GM21381 (cell line): Measurements from ENCODE around the gene ZIC1.

Experiments
- ATAC-seq: cut with Tn5 transposase; IDR thresholded peaks from one replicate; pipeline ENCODE4 v1.9.1; 2021; ENCODE audit warnings: mild to moderate bottlenecking, moderate library complexity; ENCODE audit not compliant: unreplicated experiment

Gene ZIC1

DNA sequence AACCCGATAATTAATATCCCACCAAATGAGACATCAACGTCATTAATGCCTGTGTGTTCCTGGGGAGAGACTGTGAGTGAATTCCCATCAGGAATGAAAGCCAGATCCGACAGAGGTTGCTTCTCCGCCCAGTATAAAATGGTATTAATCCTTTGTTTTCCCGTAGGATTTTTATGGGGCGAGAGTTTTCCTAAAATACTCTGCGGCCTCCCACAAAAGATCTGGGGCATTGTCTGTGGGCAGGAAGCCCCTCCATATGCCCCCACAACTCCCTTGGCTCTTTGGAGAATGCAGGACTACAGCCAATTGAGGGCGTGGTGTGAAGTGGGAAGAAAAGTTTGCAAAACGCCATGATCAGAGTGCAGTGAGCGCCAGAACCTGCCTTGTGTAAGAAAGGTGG is 29.5 kb upstream of the ZIC1 start:
- no peak for ATAC-seq

DNA sequence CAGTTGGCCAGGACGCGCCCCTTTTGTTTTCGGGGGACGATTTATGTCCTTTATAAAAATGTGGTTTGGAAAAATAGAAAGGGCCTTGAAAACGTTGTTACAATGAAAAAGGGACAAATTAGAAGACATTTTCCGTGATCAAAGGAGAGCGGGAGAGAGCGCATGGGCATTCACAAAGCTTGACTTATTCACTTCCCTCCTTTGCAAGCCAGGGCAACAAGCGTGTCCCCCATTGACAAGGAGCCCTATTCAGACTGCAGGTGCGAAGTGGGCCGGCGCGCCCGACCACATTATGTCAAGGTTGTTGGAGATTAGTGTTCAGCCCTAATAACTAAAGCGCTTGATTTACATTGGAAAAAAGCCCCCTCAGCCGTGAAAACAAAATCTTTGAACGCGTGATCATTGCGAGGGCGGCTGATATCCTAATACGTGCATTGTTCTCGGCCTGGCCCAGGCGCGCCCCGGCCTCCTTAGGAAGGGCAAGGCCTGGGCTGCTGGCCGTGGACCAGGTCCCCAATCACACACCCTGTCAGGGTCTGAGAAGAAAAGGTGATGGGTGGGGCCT is 28.7 kb upstream of the ZIC1 start:
- no peak for ATAC-seq

DNA sequence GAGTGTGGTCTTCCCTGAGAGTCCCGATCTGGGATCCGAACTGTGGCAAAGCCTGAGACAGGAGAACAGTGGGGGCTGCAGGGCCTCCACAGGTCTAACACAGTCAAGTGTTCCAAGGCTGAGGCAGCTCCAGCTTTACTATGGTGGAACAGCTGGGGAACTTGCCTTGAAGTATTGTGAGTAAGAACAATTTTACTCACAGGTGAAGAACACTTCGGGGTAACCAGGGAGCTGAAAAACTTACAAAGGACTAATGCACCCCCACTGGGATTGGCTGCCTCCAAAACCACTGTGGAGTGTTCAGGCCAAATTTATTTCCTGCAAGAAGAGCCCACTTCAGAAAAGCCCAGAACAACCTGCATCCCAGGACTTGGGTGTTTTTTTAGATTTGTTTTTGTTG is 28.2 kb upstream of the ZIC1 start:
- no peak for ATAC-seq

- ATAC-seq: no peak
Measured at GRCh38 chr3:147381596-147381995, 27.6 kb upstream of the ZIC1 start.

DNA sequence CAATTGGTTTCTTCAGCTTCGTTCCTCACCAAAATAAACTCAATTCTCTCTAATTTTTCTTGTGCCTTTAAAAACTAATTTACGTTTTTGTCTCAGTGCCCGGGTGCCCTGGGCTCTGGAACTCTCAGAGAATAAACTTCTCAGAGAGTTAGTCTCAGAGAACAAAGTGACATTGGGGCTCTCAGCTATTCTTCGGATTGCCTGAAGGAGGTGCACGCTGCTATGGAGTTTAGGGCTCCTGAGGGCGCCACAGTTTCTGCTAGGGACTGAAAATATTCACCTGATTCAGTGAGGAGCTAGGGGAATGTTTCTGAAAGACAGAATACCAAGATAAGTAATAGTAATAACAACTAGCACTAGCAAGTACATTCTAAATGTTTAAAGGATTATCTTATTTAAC is 25.5 kb upstream of the ZIC1 start:
- ATAC-seq: no peak

DNA sequence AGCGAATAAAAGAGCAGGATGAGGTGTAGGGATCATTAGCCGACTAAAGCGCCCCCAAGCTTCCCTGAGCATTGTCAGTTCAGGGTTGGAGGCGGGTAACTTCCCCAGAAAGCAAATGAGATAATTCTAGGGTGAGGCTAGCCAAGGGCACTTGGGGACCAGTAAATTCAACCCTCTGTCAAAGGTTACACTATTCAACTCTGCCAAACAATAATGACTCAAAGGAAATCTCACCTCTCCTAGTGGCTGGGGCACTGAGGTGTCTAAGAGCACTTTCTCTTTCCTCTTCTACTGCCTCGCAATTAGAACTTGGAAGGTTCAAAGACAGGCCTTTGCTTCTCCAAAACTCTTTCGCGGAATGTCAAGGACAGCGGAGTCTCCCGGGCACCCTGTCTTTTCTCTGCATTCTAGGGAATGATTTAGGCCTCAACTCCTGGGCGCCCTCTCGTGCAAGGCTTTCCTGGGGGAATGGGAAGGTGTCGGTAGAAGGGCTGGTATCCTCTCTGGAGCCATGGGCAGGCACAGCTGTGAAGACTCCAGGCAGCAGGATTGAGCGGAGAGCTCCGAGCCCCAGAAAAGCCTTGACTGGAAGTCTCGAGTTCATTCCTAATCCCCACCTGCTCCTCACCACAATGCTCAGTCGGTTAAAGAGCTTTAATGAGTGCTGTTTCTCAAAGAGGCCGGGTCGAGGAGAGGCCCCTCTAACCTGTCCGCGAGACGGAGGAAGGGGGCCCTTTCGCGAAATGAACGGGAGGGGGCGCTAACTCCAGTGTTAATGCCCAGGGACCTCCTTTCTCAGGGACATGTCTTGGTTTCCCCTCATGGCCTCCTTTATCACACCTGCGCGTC is 24.7 kb upstream of the ZIC1 start:
- no peak for ATAC-seq

DNA sequence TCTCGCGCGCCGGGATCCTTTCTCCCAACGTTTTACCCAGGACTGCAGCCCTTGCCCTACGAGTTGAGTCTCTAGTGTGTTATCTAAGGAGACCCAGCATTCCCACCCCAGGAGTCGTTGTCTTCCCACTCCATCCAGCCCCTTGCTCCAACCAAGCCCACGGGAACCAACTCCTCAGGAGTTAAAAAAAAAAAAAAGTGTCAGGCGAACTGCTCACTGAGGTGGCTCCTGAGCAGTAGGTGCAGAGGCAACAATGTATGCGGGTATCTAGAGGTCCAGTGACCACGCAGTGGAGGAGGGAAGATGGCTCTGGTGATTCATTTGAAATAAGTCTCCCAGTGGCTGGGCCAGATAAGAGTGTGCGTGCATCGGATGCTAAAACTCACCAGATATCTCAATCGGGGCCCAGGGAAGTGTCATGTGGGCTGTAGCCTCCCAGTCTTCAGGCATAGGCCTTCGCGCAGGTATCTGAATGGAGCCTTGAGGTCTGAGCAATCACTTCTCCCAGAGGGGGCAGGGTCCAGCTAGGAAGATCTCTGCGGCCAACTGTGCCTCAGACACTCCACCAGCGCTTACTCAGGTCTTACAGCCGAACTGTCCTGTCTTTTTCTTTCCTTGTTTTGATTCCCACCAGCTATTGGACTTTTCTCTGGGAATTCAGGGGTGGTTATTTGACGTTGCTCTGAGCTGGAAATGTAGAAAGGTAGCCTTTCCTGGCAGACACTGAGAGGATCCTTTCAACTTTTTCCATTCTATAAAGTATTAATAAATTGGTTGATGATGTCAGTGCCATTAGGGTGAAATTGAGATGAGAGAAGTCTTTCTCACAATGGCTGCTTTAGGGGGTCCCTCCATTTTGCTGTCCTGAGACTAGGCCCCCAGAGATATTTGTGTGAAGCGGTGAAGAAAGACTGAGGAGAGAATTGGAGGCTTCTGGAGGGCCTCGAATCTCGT is 23.8 kb upstream of the ZIC1 start:
- no peak for ATAC-seq

DNA sequence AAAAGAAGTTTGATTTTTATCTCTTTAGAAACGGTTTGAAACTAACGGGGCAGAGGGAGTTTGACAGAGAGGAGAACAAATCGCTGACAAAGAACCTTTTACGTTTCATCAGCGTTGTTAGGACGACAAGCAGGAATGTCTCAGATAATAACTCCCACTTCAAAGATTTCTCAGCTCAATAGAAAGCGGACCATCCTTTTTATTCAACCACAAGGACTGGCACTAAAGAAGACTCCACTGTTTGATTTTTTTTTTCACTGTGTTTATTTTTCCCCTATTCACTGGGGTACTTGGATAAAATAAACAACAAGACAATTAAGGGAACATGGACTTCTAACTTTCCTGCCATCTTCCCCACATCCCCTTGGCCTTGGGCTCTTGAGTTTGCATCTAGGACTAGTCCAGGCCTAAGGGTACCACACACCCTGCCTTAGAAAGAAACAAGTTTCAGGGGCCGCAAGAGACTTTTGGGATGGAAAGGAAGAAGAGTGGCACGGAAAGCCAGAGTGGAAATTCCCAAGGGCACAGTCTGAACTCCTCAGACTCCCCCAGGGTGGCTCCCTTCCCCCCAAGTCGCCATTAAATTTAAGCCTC is 21.8 kb upstream of the ZIC1 start:
- ATAC-seq: no peak

DNA sequence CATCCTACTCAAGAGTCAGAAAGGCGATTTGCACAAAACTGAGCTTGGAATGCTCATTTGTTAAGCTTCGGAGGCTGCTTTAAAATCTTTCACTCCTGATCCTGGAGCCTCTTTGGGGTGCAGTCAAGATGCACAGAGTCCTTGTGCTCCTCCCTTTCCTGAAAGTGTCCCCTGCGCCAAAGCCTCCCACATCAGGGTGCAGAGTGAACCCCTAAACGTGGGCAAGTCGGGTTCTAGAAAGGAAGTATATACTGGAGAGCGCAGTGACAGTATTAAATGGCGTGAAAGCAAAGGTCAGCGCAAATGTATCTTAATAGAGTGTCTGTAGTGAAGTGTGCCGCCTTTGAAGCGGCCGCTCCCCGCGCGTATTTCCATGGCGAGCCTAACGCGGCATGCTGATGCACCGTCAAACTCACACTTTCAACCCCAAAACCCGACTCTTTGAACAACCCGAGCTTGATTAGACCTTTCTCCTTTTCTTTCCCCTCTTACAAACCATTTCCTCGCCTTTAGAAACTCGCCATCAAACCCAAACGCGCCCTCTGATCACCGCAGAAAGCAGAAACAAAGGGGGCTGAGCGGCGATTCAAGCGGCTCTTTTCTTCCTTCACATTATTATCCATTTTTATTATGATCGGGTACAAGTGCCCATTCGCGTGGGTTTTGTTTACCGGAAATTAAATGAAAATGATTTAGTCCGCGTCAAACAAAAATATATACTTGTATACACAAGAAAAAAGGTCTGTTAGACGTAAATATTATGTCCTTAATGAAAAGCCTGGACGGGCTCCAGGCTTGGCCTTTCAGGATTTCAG is 21.1 kb upstream of the ZIC1 start:
- no peak for ATAC-seq

GRCh38 chr3:147388700-147389580 is 20.2 kb upstream of the ZIC1 start:
- ATAC-seq: no peak

DNA sequence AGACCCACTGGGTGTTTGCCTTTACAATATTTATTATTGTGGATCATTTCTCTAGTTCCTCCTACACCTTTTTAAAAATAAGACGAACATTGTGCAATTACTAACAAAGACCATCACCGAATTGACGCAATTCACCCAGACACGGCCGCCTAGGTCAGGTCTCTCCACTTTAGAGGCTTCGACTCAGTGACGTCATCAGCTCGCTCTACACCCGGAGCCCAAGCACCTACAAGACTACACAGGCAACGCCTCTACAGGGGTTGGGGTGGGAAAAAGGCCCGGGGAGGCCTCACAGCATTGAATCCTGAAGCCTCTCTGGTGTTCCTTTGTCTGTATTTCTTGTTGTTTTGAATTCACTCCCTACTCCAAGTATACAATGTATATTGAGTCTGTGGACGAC is 19.4 kb upstream of the ZIC1 start:
- ATAC-seq: no peak

- ATAC-seq: no peak
Measured at GRCh38 chr3:147390589-147391569, 18.3 kb upstream of the ZIC1 start.

- no peak for ATAC-seq
Measured at GRCh38 chr3:147391781-147392624, 17.2 kb upstream of the ZIC1 start.

GRCh38 chr3:147392625-147392946 is 16.6 kb upstream of the ZIC1 start:
- ATAC-seq: no peak

- ATAC-seq: no peak
Measured at GRCh38 chr3:147393261-147393942, 15.8 kb upstream of the ZIC1 start.

GRCh38 chr3:147393943-147394883 is 15.0 kb upstream of the ZIC1 start:
- no peak for ATAC-seq
